ENCODE data around the gene FOXJ3. TPM values are rescaled to one million over a fixed set of nuclear protein-coding genes. Genes with fewer than 3 reads are reported as not detected.

Gene FOXJ3
- total RNA-seq, 4 donors from 2014 or later, result 50.2 to 63.1 (median 56.6) TPM

GRCh38 chr1:42150651-42151050, 184.4 kb downstream of the FOXJ3 start:
- no peak for TF ChIP-seq CTCF (IDR thresholded peaks at IDR 0.05; ENCODE audit: low read depth)

- TF ChIP-seq CTCF (IDR thresholded peaks at IDR 0.05; ENCODE audit: low read depth), result no peak
Measured at GRCh38 chr1:42148166-42148565, 186.9 kb downstream of the FOXJ3 start.

GRCh38 chr1:42146626-42147320, 188.3 kb downstream of the FOXJ3 start:
- no peak for TF ChIP-seq CTCF (IDR thresholded peaks at IDR 0.05; ENCODE audit: low read depth)

- no peak for TF ChIP-seq CTCF (IDR thresholded peaks at IDR 0.05; ENCODE audit: low read depth)
Measured at GRCh38 chr1:42145764-42146625, 189.0 kb downstream of the FOXJ3 start.

GRCh38 chr1:42145389-42145716, 189.7 kb downstream of the FOXJ3 start:
- TF ChIP-seq CTCF (IDR thresholded peaks at IDR 0.05; ENCODE audit: low read depth), result no peak

GRCh38 chr1:42144711-42145388, 190.2 kb downstream of the FOXJ3 start:
- no peak for TF ChIP-seq CTCF (IDR thresholded peaks at IDR 0.05; ENCODE audit: low read depth)
